Mucosa of stomach (tissue), 1 donor: ENCODE results near the gene CCDC50.

Source experiments
- H3K27me3 ChIP-seq: one replicate; pipeline ENCODE4 v1.7.0; 2013; ENCODE audit warnings: mild to moderate bottlenecking, low read length; ENCODE audit not compliant: control insufficient read depth, insufficient read depth
- H3K36me3 ChIP-seq: one replicate; pipeline ENCODE4 v1.7.0; 2013; ENCODE audit warnings: low read length; ENCODE audit not compliant: control insufficient read depth, insufficient read depth
- H3K4me1 ChIP-seq: one replicate; pipeline ENCODE4 v1.7.0; 2013; ENCODE audit warnings: mild to moderate bottlenecking, low read length; ENCODE audit not compliant: control insufficient read depth, insufficient read depth
- H3K4me3 ChIP-seq: one replicate; pipeline ENCODE4 v1.7.0; 2013; ENCODE audit warnings: low read length
- H3K9ac ChIP-seq: one replicate; pipeline ENCODE4 v1.7.0; 2013; ENCODE audit warnings: mild to moderate bottlenecking, low read length, moderate library complexity
- H3K9me3 ChIP-seq: one replicate; pipeline ENCODE4 v1.7.0; 2013; ENCODE audit warnings: mild to moderate bottlenecking, low read length, moderate library complexity; ENCODE audit not compliant: control insufficient read depth
- donor health status: Pancreatic carcinoma.

Gene CCDC50

DNA sequence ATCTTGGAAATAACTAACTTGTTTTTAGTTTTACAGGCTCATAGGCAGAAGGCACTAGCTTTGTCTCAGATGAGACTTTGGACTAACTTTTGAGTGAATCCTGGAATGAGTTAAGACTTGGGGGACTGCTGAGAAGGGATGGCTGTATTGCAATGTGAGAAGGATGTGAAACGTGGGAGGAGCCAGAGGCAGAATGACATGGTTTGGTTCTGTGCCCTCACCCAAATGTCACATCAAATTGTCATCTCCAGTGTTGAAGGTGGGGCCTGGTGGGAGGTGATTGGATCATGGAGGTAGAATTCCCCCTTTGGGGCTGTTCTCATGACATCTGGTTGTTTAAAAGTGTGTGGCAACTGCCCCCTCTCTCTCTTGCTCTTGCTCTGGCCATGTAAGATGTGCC, 28.8 kb upstream of the CCDC50 start:
- no peaks in the 10 kb centered on the region for H3K4me1 ChIP-seq

DNA sequence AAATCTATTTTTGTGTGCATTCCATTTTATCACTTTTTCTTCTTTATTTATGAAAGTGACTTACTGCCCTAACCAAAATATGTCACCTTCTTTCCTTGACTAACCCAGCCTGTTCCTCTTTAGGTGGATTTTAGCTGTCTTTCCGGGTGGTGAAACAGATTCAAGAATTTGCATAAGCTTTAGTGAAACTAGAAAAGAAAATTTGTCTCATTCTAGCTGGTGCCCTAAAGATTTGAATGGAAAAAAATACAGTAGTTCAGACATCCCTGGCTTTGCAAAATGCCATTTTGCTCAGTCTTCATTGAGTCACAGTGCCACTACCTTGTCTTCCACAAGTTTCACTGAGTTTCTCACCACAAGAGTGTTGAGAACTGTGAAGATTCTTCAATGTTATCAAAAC, 28.2 kb upstream of the CCDC50 start:
- no peaks in the 10 kb centered on the region for H3K36me3 ChIP-seq
- no peaks in the 10 kb centered on the region for H3K27me3 ChIP-seq
- no peaks in the 10 kb centered on the region for H3K9me3 ChIP-seq
- H3K9ac ChIP-seq: no peak overlapping the region
- H3K4me3 ChIP-seq: no peak overlapping the region
- no peaks in the 10 kb centered on the region for H3K4me1 ChIP-seq

More for the DNA sequence above, 28.8 kb upstream of the CCDC50 start:
- H3K36me3 ChIP-seq: no peaks in the 10 kb centered on the region
- H3K27me3 ChIP-seq: no peaks in the 10 kb centered on the region
- no peaks in the 10 kb centered on the region for H3K9me3 ChIP-seq
- H3K4me3 ChIP-seq: no peak overlapping the region
- H3K9ac ChIP-seq: no peak overlapping the region

DNA sequence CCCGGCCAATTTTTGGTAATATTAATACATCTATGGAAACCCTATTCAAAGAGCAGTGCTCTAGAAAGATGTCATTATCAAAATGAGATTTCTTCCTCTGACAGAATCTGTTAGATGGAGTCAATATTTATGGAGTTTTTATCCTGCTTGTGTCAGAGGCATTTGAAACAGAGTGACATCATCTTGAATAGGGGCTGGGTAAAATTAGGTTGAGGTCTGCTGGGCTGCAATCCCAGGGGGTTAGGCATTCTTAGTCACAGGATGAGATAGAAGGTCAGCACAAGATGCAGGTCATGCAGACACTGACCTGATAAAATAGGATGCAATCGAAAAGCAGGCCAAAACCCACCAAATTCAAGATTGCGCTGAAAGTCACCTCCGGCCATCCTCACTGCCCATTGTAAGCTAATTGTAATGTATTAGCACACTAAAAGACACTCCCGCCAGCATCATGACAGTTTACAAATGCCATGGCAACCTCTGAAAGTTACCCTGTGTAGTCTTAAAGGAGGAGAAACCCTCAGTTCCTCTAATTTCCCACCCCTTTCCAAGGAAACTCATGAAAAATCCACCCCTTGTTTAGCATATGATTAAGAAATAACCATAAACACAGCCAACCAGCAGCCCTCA, 27.3 kb upstream of the CCDC50 start:
- Histone ChIP-seq H3K4me1 (no peaks in the 10 kb centered on the region), H3K4me3 (no peak overlapping the region), H3K36me3 (no peaks in the 10 kb centered on the region), H3K27me3 (no peaks in the 10 kb centered on the region), H3K9ac (no peak overlapping the region), H3K9me3 (no peaks in the 10 kb centered on the region)

DNA sequence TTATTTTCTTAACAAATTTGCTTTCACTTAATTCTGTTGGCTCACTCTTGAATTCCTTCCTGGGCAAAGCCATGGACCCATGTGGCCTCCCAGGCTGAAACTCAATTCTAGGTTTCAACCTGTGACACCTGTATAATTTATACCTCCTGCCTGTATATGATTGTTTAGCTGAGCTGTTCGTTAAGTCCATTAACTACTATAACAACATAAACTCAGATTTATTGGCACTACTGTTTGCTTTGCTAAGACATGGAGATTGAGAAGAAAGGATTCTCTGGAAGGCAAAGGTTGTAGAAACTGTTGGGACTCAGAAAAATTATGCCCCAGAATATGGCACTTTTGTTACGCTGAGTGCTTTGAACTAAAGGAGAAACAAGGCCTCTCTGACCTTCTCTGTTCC, 26.7 kb upstream of the CCDC50 start:
- H3K9me3 ChIP-seq: no peaks in the 10 kb centered on the region
- H3K4me1 ChIP-seq: no peaks in the 10 kb centered on the region
- no peak overlapping the region for H3K9ac ChIP-seq
- H3K27me3 ChIP-seq: no peaks in the 10 kb centered on the region
- H3K36me3 ChIP-seq: no peaks in the 10 kb centered on the region
- H3K4me3 ChIP-seq: no peak overlapping the region

DNA sequence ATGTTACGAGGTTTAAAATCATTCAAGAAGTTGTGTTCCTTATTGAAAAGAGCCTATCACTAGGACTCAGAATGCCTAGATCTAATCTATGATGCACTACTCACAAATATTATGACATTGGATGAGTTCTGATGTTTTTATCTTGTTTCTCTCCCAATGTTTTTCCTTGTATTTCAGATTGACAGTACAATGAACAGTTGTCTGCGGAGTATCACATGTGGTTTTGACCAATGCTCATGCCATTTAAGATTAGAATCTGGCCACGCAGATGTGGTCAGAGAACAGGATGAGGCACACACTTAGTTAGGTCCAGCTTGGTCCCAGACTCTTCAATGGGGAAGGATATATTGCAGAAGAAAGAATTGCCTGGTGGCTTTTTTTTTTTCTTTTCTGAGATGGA, 25.6 kb upstream of the CCDC50 start:
- Histone ChIP-seq H3K4me1 (no peaks in the 10 kb centered on the region), H3K4me3 (no peak overlapping the region), H3K36me3 (no peaks in the 10 kb centered on the region), H3K9me3 (no peaks in the 10 kb centered on the region), H3K27me3 (no peaks in the 10 kb centered on the region), H3K9ac (no peak overlapping the region)

DNA sequence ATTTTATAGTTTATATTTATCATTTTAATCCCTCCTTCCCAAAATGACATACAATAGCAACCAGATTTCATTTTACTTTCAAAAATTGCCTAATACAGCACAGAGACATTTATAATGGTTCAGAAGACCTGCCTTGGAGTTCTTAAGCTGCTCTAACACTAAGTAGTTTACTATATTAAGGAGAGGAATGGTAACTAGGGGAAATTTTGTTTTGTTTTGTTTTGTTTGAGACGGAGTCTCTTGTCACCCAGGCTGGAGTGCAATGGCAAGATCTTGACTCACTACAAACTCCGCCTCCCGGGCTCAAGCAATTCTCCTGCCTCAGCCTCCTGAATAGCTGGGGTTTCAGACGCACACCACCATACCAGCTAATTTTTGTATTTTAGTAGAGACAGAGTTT, 22.8 kb upstream of the CCDC50 start:
- H3K4me3 ChIP-seq: no peak overlapping the region
- no peak overlapping the region for H3K9ac ChIP-seq
- no peaks in the 10 kb centered on the region for H3K4me1 ChIP-seq
- H3K36me3 ChIP-seq: no peaks in the 10 kb centered on the region
- H3K27me3 ChIP-seq: no peaks in the 10 kb centered on the region
- no peaks in the 10 kb centered on the region for H3K9me3 ChIP-seq

DNA sequence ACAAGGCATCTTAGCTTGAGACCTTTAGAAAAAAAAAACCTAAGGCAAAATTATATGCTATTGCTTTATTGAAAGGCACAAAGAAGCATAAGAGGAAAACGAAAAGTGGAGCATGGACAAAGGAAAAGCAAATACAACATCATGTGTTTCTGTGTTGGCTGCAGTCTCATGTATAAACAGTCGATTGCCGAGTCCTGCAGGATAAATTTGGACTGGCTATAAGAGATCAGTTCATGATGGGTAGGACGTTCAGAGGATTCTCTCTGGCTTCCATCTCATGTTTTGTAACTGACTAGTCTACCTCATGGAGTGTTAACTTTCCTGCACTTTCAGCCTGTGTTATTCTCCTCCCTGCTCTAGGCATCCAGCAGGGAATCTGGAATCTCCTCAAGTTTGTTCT, 21.9 kb upstream of the CCDC50 start:
- Histone ChIP-seq H3K9ac (no peak overlapping the region), H3K27me3 (no peaks in the 10 kb centered on the region), H3K4me3 (no peak overlapping the region), H3K9me3 (no peaks in the 10 kb centered on the region), H3K36me3 (no peaks in the 10 kb centered on the region), H3K4me1 (no peaks in the 10 kb centered on the region)

DNA sequence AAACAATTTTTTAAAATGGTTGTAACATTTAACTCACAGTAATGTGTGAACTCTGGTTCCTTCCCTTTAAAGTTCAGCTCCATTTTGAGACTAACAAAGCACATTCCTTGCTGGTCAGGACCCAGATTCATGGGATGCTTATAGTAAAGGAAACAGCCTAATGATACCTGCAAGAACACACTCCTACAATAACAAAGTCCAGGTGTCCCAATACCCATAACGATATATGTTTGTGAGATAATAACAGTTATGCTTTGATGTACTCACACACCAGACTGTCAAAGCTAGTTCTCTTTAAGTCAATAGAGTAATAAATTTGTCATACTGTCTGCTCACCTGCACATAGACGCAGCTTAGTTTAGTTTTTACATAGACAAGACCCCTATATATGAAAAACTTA, 15.9 kb upstream of the CCDC50 start:
- no peaks in the 10 kb centered on the region for H3K36me3 ChIP-seq

DNA sequence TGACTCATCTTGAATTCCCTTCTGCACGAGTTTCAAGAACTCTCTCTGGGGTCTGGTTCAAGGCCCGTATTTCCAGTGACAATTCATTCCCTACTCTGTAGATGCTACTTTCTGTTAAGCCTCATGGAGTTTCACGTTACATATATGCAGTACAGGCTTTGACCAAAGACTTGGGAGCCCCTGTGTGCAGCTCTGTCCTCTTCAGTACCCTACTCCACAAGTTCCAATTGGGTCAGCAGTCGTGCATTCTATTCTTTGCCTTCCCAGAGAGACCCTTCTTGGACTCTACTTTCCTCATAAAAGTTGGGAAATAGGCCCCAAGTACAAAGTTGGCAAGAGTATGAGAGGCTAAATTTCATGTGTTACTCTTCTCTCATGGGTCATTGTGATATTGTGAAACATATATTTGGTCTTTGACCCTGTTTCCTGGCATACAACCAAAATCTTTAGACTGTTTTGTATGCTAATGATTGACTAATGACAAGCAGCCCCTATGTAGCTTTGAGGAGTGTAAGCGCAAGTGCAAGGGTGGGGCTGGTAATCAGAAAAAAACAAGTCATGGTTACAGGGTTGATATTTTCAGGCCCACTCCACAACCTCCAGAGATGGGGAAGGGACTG, 15.0 kb upstream of the CCDC50 start:
- no peak overlapping the region for H3K9ac ChIP-seq
- H3K36me3 ChIP-seq: no peaks in the 10 kb centered on the region
- no peaks in the 10 kb centered on the region for H3K27me3 ChIP-seq
- H3K4me3 ChIP-seq: no peak overlapping the region
- H3K4me1 ChIP-seq: no peaks in the 10 kb centered on the region
- no peaks in the 10 kb centered on the region for H3K9me3 ChIP-seq

More for the DNA sequence above, 15.9 kb upstream of the CCDC50 start:
- H3K4me1 ChIP-seq: no peaks in the 10 kb centered on the region
- no peaks in the 10 kb centered on the region for H3K27me3 ChIP-seq
- H3K9me3 ChIP-seq: no peaks in the 10 kb centered on the region
- H3K4me3 ChIP-seq: no peak overlapping the region
- no peak overlapping the region for H3K9ac ChIP-seq

DNA sequence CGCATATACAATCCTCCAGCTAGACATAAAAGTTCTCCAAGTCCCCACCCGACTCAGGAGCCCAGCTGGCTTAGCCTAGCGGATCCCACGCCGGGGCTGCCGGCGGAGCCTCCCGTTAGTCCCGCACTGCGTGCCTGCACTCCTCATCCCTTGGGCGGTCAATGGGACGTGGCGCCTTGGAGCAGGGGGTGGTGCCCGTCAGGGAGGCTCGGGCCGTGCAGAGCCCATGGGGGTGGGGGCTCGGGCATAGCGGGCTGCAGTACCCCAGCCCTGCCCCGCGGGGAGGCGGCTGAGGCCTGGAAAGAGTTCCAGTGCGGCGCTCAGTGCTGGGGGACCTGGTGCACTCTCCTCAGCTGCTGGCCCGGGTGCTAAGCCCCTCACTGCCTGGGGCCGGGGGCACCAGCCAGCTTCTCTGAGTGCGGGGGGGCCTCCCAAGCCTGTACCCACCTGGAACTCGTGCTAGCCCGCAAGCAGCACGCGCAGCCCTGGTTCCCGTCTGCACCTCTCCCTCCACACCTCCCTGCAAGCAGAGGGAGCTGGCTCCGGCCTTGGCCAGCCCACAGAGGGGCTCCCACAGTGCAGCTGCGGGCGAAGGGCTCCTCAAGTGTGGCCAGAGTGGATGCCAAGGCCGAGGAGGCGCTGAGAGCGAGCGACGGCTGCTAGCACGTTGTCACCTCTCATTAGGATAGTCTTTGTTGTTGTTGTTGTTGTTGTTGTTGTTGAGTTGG, 12.2 kb upstream of the CCDC50 start:
- no peak overlapping the region for H3K9ac ChIP-seq
- H3K4me1 ChIP-seq: no peaks in the 10 kb centered on the region
- H3K4me3 ChIP-seq: no peak overlapping the region
- no peaks in the 10 kb centered on the region for H3K9me3 ChIP-seq
- H3K27me3 ChIP-seq: no peaks in the 10 kb centered on the region
- no peaks in the 10 kb centered on the region for H3K36me3 ChIP-seq

DNA sequence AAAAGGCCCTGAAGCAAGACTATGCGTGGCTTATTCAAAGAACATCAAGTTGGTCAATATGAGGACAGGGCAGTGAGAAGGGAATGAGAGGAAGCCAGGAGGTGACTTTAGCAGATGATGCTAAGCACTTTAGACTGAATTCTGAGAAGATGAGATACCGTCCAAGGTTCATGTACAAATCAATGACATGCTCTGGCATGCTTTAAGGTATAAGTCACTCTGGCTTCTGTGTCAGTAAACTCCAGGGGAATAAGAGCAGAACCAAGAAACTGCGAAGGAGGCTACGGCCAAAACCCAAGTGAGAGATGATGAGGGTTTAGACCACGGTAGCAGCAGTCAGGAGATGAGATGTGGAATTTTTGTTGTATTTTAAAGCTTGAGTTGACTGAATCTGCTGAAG, 8.9 kb upstream of the CCDC50 start:
- Histone ChIP-seq H3K4me3 (no peak overlapping the region), H3K9me3 (no peaks in the 10 kb centered on the region), H3K4me1 (no peaks in the 10 kb centered on the region), H3K9ac (no peak overlapping the region), H3K27me3 (no peaks in the 10 kb centered on the region), H3K36me3 (no peaks in the 10 kb centered on the region)

DNA sequence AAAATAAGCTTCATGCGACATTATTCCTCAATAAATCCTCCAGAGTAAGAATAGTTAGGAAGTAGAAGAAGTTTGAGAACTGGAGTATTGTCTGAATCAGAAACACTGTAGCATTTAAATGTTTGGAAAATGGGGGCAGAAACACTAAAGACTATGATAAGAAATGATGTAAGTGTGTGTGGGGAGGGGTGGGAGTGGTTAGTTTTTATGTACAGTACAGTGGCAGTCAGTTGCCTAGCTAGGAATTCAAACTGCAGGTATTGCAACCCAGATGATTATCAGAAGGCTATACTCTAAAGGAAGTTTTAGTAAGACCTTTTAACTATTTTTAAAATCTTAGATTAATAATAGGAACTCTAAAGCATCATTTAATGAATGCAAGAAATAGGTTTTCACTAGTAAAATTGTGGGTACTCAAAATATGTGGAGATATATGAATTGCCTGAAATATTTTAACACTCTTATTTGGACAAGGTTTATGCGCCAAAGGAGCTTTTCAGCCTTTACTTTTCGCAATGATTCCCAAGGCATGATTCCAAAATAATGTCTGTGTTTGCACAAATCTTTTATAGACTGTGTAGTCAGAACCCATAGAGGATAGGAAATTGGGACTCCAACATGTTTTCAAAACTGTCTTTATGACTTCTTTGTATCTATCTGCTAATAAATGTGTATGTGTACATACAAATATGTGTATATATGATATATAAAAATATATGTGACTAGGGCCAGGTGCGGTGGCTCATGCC, 8.0 kb upstream of the CCDC50 start:
- H3K9me3 ChIP-seq: no peaks in the 10 kb centered on the region
- no peak overlapping the region for H3K4me3 ChIP-seq
- no peaks in the 10 kb centered on the region for H3K36me3 ChIP-seq
- no peaks in the 10 kb centered on the region for H3K27me3 ChIP-seq
- H3K4me1 ChIP-seq: no peaks in the 10 kb centered on the region
- H3K9ac ChIP-seq: no peak overlapping the region
